Measurements from ENCODE around the gene DXO. TPM values are rescaled to one million over a fixed set of nuclear protein-coding genes. Genes with fewer than 3 reads are reported as not detected.

DXO gene
- polyA plus RNA-seq, 3 donors: 5.5 to 49.6 (median 10.4) TPM

- intact Hi-C loops (cut with micrococcal nuclease): no loop called here
- TF ChIP-seq, protein P1, sequence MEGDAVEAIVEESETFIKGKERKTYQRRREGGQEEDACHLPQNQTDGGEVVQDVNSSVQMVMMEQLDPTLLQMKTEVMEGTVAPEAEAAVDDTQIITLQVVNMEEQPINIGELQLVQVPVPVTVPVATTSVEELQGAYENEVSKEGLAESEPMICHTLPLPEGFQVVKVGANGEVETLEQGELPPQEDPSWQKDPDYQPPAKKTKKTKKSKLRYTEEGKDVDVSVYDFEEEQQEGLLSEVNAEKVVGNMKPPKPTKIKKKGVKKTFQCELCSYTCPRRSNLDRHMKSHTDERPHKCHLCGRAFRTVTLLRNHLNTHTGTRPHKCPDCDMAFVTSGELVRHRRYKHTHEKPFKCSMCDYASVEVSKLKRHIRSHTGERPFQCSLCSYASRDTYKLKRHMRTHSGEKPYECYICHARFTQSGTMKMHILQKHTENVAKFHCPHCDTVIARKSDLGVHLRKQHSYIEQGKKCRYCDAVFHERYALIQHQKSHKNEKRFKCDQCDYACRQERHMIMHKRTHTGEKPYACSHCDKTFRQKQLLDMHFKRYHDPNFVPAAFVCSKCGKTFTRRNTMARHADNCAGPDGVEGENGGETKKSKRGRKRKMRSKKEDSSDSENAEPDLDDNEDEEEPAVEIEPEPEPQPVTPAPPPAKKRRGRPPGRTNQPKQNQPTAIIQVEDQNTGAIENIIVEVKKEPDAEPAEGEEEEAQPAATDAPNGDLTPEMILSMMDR (IDR thresholded peaks at IDR 0.05): no peak
- DNase-seq: peak in 1 of 3 donors; percentile 74
- Histone ChIP-seq H3K4me2 (replicated peaks; ENCODE audit: extremely low read depth, low read length, poor library complexity, severe bottlenecking) (no peak within 1 kb of the TSS), H3K4me1 (ENCODE audit: control insufficient read depth in 1 of 2, insufficient read depth in 2 of 2, low read length in 2 of 2) (peaks cover 3 to 4% of the 10 kb centered on the region in 2 donors), H3K79me2 (ENCODE audit: insufficient read depth, low read length) (no peaks in the 10 kb centered on the region), H3K9me3 (replicated peaks in 1 of 2; ENCODE audit: control insufficient read depth in 1 of 2, insufficient read depth in 1 of 2, low read length in 2 of 2) (no peaks in the 10 kb centered on the region), H2AFZ (ENCODE audit: insufficient read depth, low read depth, low read length, poor library complexity, severe bottlenecking) (no peak within 1 kb of the TSS), H3K27ac (ENCODE audit: low read depth in 1 of 2, low read length in 2 of 2) (no peak within 1 kb of the TSS), H4K20me1 (ENCODE audit: insufficient read depth, low read length) (no peaks in the 10 kb centered on the region), H3K4me3 (replicated peaks in 1 of 3; ENCODE audit: low read depth in 2 of 3, low read length in 3 of 3) (no peak within 1 kb of the TSS), H3K9ac (ENCODE audit: insufficient read depth, low read length, poor library complexity, severe bottlenecking) (peak within 1 kb of the TSS; percentile 21), H3K36me3 (replicated peaks in 1 of 2; ENCODE audit: control insufficient read depth in 1 of 2, insufficient read depth in 2 of 2, low read length in 2 of 2) (peaks cover 1 to 2% of the 10 kb centered on the region in 2 donors), H3K27me3 (ENCODE audit: control insufficient read depth in 2 of 2, insufficient read depth in 2 of 2, low read length in 2 of 2) (no peaks in the 10 kb centered on the region)
- peak within 1 kb of the TSS in 3 of 7 donors; percentile 0 to 52 (median 32) for H3K27ac Mint-ChIP-seq
- peaks cover 0 to under 1% of the 10 kb centered on the region in 2 donors for H3K36me3 Mint-ChIP-seq
- H3K4me3 Mint-ChIP-seq: peak within 1 kb of the TSS; percentile 39 to 54
- WGBS (ENCODE audit: insufficient coverage): 70% methylated on average over 8 of the region's 11 CpGs
- peaks cover 0 to 1% (median 0%) of the 10 kb centered on the region in 7 donors for H3K9me3 Mint-ChIP-seq
- H3K27me3 Mint-ChIP-seq (ENCODE audit: low read depth in 3 of 3): peaks cover 13 to 31% (median 27%) of the 10 kb centered on the region in 3 donors
- H3K4me1 Mint-ChIP-seq: peaks cover 17% of the 10 kb centered on the region
These were observed 26.2 kb downstream of the DXO start, which contains the start of gene CFB for GRCh38 chr6:31945507-31946369. Gene CFB, plus strand, starts transcription at chr6:31946095. Its CDS starts 127 bp downstream, at chr6:31946222.

DNA sequence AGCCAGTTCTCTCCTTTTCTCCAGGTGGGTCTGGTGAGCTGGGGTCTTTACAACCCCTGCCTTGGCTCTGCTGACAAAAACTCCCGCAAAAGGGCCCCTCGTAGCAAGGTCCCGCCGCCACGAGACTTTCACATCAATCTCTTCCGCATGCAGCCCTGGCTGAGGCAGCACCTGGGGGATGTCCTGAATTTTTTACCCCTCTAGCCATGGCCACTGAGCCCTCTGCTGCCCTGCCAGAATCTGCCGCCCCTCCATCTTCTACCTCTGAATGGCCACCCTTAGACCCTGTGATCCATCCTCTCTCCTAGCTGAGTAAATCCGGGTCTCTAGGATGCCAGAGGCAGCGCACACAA is 26.8 kb downstream of the DXO start:
- Histone ChIP-seq H3K79me2 (ENCODE audit: insufficient read depth, low read length) (no peaks in the 10 kb centered on the region), H3K27ac (ENCODE audit: low read depth in 1 of 2, low read length in 2 of 2) (no peak overlapping the region), H3K4me2 (replicated peaks; ENCODE audit: extremely low read depth, low read length, poor library complexity, severe bottlenecking) (no peak overlapping the region), H3K9me3 (replicated peaks in 1 of 2; ENCODE audit: control insufficient read depth in 1 of 2, insufficient read depth in 1 of 2, low read length in 2 of 2) (no peaks in the 10 kb centered on the region), H3K36me3 (replicated peaks in 1 of 2; ENCODE audit: control insufficient read depth in 1 of 2, insufficient read depth in 2 of 2, low read length in 2 of 2) (no peaks in the 10 kb centered on the region), H4K20me1 (ENCODE audit: insufficient read depth, low read length) (no peaks in the 10 kb centered on the region), H2AFZ (ENCODE audit: insufficient read depth, low read depth, low read length, poor library complexity, severe bottlenecking) (no peak overlapping the region), H3K4me1 (ENCODE audit: control insufficient read depth in 1 of 2, insufficient read depth in 2 of 2, low read length in 2 of 2) (peaks cover 3 to 4% of the 10 kb centered on the region in 2 donors), H3K27me3 (ENCODE audit: control insufficient read depth in 2 of 2, insufficient read depth in 2 of 2, low read length in 2 of 2) (no peaks in the 10 kb centered on the region), H3K4me3 (replicated peaks in 1 of 3; ENCODE audit: low read depth in 2 of 3, low read length in 3 of 3) (no peak overlapping the region), H3K9ac (ENCODE audit: insufficient read depth, low read length, poor library complexity, severe bottlenecking) (peak overlapping the region; percentile 21)
- H3K36me3 Mint-ChIP-seq: no peaks in the 10 kb centered on the region
- H3K4me3 Mint-ChIP-seq: no peak overlapping the region
- H3K27me3 Mint-ChIP-seq (ENCODE audit: low read depth in 3 of 3): peaks cover 13 to 34% (median 30%) of the 10 kb centered on the region in 3 donors
- H3K9me3 Mint-ChIP-seq: peaks cover 0 to 2% (median 0%) of the 10 kb centered on the region in 7 donors
- intact Hi-C loops (cut with micrococcal nuclease): no loop called here
- peak overlapping the region in 1 of 7 donors; percentile 52 for H3K27ac Mint-ChIP-seq
- DNase-seq: no peak
- peaks cover 17% of the 10 kb centered on the region for H3K4me1 Mint-ChIP-seq
- 98% methylated on average over 9 of the region's 9 CpGs for WGBS (ENCODE audit: insufficient coverage)
- TF ChIP-seq, protein P1 (IDR thresholded peaks at IDR 0.05): no peak

Measured in CD14-positive monocyte (primary cell).